Right hindlimb (tissue), 1 donor: ENCODE measurements around the gene NLRC5.
"Not testable (repeated sequence)": the region's sequence is repeated elsewhere in the genome, so short reads cannot be mapped to it uniquely, and the experiment has no call there.

Experiments used
- DNase-seq: peaks from one replicate; pipeline ENCODE4 v3.0.0-alpha.2; 2018

NLRC5 gene

GRCh38 chr16:57081744-57082143 lies 92.4 kb downstream of the NLRC5 start:
- no peak for DNase-seq

GRCh38 chr16:57082664-57083063 lies 93.3 kb downstream of the NLRC5 start:
- no peak for DNase-seq

GRCh38 chr16:57083485-57084126 lies 94.2 kb downstream of the NLRC5 start:
- DNase-seq = no peak

- peak; percentile 77 for DNase-seq
Observed at GRCh38 chr16:57084257-57084770, 95.0 kb downstream of the NLRC5 start.

GRCh38 chr16:57084996-57085395 lies 95.6 kb downstream of the NLRC5 start:
- no peak for DNase-seq

- DNase-seq = no peak
Observed at GRCh38 chr16:57087003-57087402, 97.6 kb downstream of the NLRC5 start.

- DNase-seq = no peak
Observed at GRCh38 chr16:57089406-57089805, 100.0 kb downstream of the NLRC5 start.

GRCh38 chr16:57091200-57091974 lies 102.0 kb downstream of the NLRC5 start:
- peak; percentile 50 for DNase-seq

GRCh38 chr16:57091975-57092785 lies 102.8 kb downstream of the NLRC5 start, which contains the start of gene CPNE2:
TSS of gene CPNE2 (plus strand) at chr16:57092583. CDS start at chr16:57110743, 18,160 bp downstream.
- DNase-seq = peak; percentile 80

GRCh38 chr16:57092786-57093411 lies 103.5 kb downstream of the NLRC5 start:
- DNase-seq = peak; percentile 58

GRCh38 chr16:57093666-57094564 lies 104.6 kb downstream of the NLRC5 start:
- no peak for DNase-seq

- DNase-seq = no peak
Observed at GRCh38 chr16:57094911-57095310, 105.6 kb downstream of the NLRC5 start.

GRCh38 chr16:57096192-57096591 lies 106.8 kb downstream of the NLRC5 start:
- no peak for DNase-seq

GRCh38 chr16:57096793-57097192 lies 107.4 kb downstream of the NLRC5 start:
- no peak for DNase-seq

- no peak for DNase-seq
Observed at GRCh38 chr16:57098188-57098841, 109.0 kb downstream of the NLRC5 start.

- DNase-seq = not testable (repeated sequence)
Observed at GRCh38 chr16:57099965-57100364, 110.6 kb downstream of the NLRC5 start.

GRCh38 chr16:57100445-57100844 lies 111.1 kb downstream of the NLRC5 start:
- no peak for DNase-seq

GRCh38 chr16:57102888-57103851 lies 113.8 kb downstream of the NLRC5 start:
- no peak for DNase-seq

- DNase-seq = no peak
Observed at GRCh38 chr16:57104706-57105105, 115.3 kb downstream of the NLRC5 start.

GRCh38 chr16:57105184-57105583 lies 115.8 kb downstream of the NLRC5 start:
- DNase-seq = no peak
